ENCODE data around the gene AGRN.
A peak's percentile ranks its signal among the peaks of the same experiment; 100 is the strongest.

AGRN gene

DNA sequence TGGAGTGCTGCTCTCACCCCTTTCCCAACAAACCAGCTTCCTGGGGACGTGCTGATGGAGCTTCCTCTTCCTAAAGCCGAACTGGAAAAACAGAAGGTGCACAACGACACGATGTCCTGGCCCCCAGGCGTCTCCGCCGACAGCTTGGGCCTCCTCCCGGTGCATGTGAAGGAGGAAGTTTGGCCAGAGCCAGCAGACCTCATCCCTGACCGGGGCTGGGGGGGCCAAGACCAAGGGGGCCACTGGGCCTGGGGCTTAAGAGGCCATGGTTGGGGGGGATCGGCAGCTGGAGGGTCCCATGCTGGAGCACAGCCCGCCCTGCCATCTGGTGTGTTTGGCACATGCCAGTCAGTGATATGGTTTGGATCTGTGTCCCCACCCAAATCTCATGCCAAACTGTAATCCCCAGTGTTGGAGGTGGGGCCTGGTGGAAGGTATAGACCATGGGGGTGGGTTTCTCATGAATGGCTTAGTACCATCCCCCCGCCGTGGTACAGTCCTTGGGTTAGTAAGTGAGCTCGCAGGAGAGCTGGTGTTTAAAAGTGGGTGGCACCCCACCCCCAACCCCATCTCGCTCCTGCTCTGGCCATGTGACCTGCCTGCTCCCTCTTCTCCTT lies 26.4 kb upstream of the AGRN start:
- no peak for TF ChIP-seq EGR1 (IDR thresholded peaks at IDR 0.05)
- TF ChIP-seq YY1 (IDR thresholded peaks at IDR 0.05; ENCODE audit: low read depth), result no peak
- TF ChIP-seq TAF1 (IDR thresholded peaks at IDR 0.05; ENCODE audit: low read depth), result no peak
- no peak for TF ChIP-seq ZBTB7A (IDR thresholded peaks at IDR 0.05; ENCODE audit: low read depth)
- TF ChIP-seq, protein P1, sequence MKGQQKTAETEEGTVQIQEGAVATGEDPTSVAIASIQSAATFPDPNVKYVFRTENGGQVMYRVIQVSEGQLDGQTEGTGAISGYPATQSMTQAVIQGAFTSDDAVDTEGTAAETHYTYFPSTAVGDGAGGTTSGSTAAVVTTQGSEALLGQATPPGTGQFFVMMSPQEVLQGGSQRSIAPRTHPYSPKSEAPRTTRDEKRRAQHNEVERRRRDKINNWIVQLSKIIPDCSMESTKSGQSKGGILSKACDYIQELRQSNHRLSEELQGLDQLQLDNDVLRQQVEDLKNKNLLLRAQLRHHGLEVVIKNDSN (IDR thresholded peaks at IDR 0.05), result no peak
- no peak for TF ChIP-seq CREB1 (IDR thresholded peaks at IDR 0.05; ENCODE audit: low read depth)
- no peak for TF ChIP-seq FOXM1 (IDR thresholded peaks at IDR 0.05; ENCODE audit: borderline replicate concordance, low read depth)
- TF ChIP-seq, protein P2, sequence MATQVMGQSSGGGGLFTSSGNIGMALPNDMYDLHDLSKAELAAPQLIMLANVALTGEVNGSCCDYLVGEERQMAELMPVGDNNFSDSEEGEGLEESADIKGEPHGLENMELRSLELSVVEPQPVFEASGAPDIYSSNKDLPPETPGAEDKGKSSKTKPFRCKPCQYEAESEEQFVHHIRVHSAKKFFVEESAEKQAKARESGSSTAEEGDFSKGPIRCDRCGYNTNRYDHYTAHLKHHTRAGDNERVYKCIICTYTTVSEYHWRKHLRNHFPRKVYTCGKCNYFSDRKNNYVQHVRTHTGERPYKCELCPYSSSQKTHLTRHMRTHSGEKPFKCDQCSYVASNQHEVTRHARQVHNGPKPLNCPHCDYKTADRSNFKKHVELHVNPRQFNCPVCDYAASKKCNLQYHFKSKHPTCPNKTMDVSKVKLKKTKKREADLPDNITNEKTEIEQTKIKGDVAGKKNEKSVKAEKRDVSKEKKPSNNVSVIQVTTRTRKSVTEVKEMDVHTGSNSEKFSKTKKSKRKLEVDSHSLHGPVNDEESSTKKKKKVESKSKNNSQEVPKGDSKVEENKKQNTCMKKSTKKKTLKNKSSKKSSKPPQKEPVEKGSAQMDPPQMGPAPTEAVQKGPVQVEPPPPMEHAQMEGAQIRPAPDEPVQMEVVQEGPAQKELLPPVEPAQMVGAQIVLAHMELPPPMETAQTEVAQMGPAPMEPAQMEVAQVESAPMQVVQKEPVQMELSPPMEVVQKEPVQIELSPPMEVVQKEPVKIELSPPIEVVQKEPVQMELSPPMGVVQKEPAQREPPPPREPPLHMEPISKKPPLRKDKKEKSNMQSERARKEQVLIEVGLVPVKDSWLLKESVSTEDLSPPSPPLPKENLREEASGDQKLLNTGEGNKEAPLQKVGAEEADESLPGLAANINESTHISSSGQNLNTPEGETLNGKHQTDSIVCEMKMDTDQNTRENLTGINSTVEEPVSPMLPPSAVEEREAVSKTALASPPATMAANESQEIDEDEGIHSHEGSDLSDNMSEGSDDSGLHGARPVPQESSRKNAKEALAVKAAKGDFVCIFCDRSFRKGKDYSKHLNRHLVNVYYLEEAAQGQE (IDR thresholded peaks at IDR 0.05; ENCODE audit: low read depth), result no peak
- TF ChIP-seq NFIC (IDR thresholded peaks at IDR 0.05), result no peak
- TF ChIP-seq, protein P3, sequence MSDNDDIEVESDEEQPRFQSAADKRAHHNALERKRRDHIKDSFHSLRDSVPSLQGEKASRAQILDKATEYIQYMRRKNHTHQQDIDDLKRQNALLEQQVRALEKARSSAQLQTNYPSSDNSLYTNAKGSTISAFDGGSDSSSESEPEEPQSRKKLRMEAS (IDR thresholded peaks at IDR 0.05), result no peak
- no peak for TF ChIP-seq TCF12 (IDR thresholded peaks at IDR 0.05; ENCODE audit: low read depth)
- no peak for TF ChIP-seq RAD21 (IDR thresholded peaks at IDR 0.05; ENCODE audit: low read depth)
- TF ChIP-seq CEBPB (IDR thresholded peaks at IDR 0.05), result no peak
- TF ChIP-seq EP300 (IDR thresholded peaks at IDR 0.05; ENCODE audit: borderline replicate concordance), result no peak
- TF ChIP-seq TEAD4 (IDR thresholded peaks at IDR 0.05), result no peak

DNA sequence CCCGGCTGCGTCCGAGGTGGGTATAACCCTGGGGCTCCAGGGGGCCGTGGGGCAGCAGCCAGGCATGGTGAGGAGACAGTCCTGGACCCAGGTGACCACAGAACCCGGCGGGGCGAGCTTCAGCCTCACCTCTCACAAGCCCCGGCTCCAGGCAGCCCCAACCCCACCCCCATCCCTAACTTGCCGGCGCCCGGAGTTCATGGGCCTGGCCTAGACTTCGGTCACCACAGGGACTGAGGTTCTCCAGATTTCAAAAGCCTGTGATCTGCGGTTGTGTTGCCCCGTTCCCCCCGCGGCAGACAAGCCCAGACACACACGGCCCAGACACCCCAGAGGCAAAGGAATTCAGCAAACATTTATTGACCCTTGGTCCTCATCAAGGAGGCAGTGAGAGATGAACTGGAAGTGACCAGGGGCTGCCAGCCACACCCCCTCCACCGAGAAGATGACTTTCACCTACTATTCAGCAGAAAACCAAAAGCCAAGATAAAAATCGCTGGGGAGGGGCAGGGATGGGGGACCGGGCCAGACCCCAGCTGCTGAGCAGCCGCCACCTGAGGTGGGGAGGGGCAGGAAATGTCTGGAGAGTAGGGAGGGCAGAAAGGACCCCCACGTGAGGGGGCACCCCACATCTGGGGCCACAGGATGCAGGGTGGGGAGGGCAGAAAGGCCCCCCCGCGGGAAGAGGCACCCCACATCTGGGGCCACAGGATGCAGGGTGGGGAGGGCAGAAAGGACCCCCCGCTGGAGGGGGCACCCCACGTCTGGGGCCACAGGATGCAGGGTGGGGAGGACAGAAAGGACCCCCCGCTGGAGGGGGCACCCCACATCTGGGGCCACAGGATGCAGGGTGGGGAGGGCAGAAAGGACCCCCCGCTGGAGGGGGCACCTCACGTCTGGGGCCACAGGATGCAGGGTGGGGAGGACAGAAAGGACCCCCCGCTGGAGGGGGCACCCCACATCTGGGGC lies 24.0 kb upstream of the AGRN start:
- TF ChIP-seq, protein P3 (IDR thresholded peaks at IDR 0.05), result no peak
- no peak for TF ChIP-seq TCF12 (IDR thresholded peaks at IDR 0.05; ENCODE audit: low read depth)
- TF ChIP-seq NFIC (IDR thresholded peaks at IDR 0.05), result no peak
- TF ChIP-seq, protein P2 (IDR thresholded peaks at IDR 0.05; ENCODE audit: low read depth), result no peak
- no peak for TF ChIP-seq FOXM1 (IDR thresholded peaks at IDR 0.05; ENCODE audit: borderline replicate concordance, low read depth)
- TF ChIP-seq CEBPB (IDR thresholded peaks at IDR 0.05), result no peak
- no peak for TF ChIP-seq TEAD4 (IDR thresholded peaks at IDR 0.05)
- TF ChIP-seq TAF1 (IDR thresholded peaks at IDR 0.05; ENCODE audit: low read depth), result no peak
- no peak for TF ChIP-seq EP300 (IDR thresholded peaks at IDR 0.05; ENCODE audit: borderline replicate concordance)
- TF ChIP-seq YY1 (IDR thresholded peaks at IDR 0.05; ENCODE audit: low read depth), result no peak
- TF ChIP-seq ZBTB7A (IDR thresholded peaks at IDR 0.05; ENCODE audit: low read depth), result no peak
- TF ChIP-seq RAD21 (IDR thresholded peaks at IDR 0.05; ENCODE audit: low read depth), result no peak
- no peak for TF ChIP-seq CREB1 (IDR thresholded peaks at IDR 0.05; ENCODE audit: low read depth)
- TF ChIP-seq, protein P1 (IDR thresholded peaks at IDR 0.05), result no peak
- no peak for TF ChIP-seq EGR1 (IDR thresholded peaks at IDR 0.05)

DNA sequence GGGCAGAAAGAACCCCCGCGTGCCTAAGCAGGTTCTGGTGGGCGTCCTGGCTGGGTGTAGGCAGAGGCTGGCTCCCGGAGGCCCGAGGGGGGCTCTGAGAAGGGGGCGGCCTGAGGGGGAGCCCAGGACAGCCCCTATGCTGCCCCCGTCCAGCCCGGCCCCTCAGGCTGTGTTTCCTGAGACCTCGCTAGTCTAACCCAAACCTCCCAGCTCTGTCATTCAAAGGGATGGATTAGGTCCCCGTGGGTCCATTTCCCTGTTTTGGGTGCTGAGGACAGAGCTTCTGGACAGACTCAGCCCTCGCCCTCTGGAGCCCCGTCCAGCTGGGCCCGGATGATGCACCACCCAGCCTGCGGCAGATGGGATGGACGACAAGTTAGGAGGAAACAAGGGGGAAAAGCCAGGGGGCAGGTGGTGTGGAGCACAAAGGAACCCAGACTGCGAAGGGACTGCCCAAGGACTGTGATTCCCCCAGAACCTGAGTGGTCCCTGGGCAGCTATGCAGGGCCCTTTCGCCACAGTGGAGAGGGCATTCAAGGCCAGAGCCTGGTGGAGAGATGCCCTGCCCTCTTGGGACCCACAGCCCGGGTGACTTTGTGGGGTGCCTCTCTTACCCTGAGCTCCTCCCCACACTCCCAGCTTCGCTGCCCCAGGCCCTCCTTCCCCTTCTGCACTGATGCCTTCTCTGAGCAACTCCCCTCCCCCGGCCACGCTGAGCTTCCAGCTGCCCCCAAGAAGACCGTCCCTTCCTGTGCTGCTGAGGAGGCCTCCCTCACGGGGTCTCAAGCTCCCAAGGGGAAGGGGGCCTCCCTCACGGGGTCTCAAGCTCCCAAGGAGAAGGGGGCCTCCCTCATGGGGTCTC lies 22.8 kb upstream of the AGRN start:
- TF ChIP-seq CEBPB (IDR thresholded peaks at IDR 0.05) (no peak), ZBTB7A (IDR thresholded peaks at IDR 0.05; ENCODE audit: low read depth) (0 out of 2 replicates have a peak, but pooled peaks have one; percentile 27)

DNA sequence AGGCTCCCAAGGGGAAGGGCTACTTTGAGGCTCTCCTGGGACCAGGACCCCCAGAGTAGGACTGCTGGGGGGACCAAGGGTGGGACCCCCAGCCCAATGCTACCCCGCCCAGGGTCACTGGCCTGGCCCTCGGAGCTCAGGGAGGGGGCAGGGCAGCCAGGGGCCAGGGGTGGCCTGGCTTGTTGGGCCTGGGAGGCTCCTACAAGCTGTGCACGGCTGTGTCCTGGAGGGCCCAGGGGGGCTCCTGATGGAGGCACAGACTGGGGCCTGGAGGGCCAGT lies 22.3 kb upstream of the AGRN start:
- TF ChIP-seq TCF12 (IDR thresholded peaks at IDR 0.05; ENCODE audit: low read depth), result no peak
- TF ChIP-seq, protein P3 (IDR thresholded peaks at IDR 0.05), result no peak
- TF ChIP-seq ZBTB7A (IDR thresholded peaks at IDR 0.05; ENCODE audit: low read depth), result no peak
- TF ChIP-seq, protein P2 (IDR thresholded peaks at IDR 0.05; ENCODE audit: low read depth), result no peak
- no peak for TF ChIP-seq NFIC (IDR thresholded peaks at IDR 0.05)
- TF ChIP-seq CEBPB (IDR thresholded peaks at IDR 0.05), result no peak
- TF ChIP-seq RAD21 (IDR thresholded peaks at IDR 0.05; ENCODE audit: low read depth), result no peak
- TF ChIP-seq TAF1 (IDR thresholded peaks at IDR 0.05; ENCODE audit: low read depth), result no peak
- no peak for TF ChIP-seq YY1 (IDR thresholded peaks at IDR 0.05; ENCODE audit: low read depth)
- TF ChIP-seq EP300 (IDR thresholded peaks at IDR 0.05; ENCODE audit: borderline replicate concordance), result no peak
- TF ChIP-seq TEAD4 (IDR thresholded peaks at IDR 0.05), result no peak
- no peak for TF ChIP-seq EGR1 (IDR thresholded peaks at IDR 0.05)
- no peak for TF ChIP-seq CREB1 (IDR thresholded peaks at IDR 0.05; ENCODE audit: low read depth)
- TF ChIP-seq, protein P1 (IDR thresholded peaks at IDR 0.05), result no peak
- no peak for TF ChIP-seq FOXM1 (IDR thresholded peaks at IDR 0.05; ENCODE audit: borderline replicate concordance, low read depth)
